Measurements from ENCODE around the gene OSCAR. TPM values are rescaled to one million over a fixed set of nuclear protein-coding genes. Genes with fewer than 3 reads are reported as not detected.

The OSCAR gene
- total and polyA plus RNA-seq, 2 of the 13 experiments (the other 11 are each of a cell fraction or from before 2014, with no cell fraction given): 1.9 TPM; not detected in 1

DNA sequence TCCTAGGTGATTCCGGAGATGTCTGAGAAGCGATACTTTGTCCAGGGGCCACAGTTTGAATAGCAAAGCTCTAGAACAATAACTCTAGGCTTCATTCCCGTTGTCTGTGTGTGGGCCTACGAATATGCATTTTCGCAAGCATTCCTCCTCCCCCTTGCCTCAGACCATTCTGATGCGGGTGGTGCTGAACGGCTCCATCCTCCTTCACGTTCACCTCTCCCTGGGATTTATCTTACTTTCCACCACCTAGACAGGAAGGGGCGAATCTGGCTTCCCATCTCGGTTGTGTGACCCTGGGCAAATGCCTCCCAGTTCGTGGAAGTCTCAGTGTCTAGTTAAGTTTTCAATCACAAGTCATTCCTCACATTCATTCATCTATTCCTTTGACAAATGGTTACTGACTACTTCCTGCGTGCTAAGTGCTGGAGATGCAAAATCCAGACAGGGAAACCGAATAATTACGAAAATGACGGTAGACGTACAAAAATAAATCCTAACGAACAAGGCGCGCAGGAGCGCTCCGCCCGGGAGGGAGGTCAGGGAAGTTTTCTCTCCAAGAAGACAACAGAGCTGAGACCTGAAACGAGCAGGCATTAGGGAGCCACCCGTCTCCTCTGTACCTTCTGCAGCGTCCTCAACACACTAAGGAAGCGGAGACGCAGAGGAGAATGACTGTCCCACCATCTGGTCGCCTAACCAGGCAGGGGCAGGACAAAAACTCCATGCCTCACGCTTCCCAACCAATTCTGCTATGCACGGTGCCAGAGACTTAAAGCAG is 35.7 kb upstream of the OSCAR start (continued):
- TF ChIP-seq, protein P1, sequence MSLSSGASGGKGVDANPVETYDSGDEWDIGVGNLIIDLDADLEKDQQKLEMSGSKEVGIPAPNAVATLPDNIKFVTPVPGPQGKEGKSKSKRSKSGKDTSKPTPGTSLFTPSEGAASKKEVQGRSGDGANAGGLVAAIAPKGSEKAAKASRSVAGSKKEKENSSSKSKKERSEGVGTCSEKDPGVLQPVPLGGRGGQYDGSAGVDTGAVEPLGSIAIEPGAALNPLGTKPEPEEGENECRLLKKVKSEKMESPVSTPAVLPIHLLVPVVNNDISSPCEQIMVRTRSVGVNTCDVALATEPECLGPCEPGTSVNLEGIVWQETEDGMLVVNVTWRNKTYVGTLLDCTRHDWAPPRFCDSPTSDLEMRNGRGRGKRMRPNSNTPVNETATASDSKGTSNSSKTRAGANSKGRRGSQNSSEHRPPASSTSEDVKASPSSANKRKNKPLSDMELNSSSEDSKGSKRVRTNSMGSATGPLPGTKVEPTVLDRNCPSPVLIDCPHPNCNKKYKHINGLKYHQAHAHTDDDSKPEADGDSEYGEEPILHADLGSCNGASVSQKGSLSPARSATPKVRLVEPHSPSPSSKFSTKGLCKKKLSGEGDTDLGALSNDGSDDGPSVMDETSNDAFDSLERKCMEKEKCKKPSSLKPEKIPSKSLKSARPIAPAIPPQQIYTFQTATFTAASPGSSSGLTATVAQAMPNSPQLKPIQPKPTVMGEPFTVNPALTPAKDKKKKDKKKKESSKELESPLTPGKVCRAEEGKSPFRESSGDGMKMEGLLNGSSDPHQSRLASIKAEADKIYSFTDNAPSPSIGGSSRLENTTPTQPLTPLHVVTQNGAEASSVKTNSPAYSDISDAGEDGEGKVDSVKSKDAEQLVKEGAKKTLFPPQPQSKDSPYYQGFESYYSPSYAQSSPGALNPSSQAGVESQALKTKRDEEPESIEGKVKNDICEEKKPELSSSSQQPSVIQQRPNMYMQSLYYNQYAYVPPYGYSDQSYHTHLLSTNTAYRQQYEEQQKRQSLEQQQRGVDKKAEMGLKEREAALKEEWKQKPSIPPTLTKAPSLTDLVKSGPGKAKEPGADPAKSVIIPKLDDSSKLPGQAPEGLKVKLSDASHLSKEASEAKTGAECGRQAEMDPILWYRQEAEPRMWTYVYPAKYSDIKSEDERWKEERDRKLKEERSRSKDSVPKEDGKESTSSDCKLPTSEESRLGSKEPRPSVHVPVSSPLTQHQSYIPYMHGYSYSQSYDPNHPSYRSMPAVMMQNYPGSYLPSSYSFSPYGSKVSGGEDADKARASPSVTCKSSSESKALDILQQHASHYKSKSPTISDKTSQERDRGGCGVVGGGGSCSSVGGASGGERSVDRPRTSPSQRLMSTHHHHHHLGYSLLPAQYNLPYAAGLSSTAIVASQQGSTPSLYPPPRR (CRISPR knock-in tag; IDR thresholded peaks at IDR 0.05; ENCODE audit: borderline replicate concordance): no peak
- TF ChIP-seq ZNF543 (CRISPR knock-in tag; IDR thresholded peaks at IDR 0.05) (no peak), RNF2 (conservative IDR thresholded peaks at IDR 0.05; ENCODE audit: low read depth) (no peak), ZBTB20 (CRISPR knock-in tag; IDR thresholded peaks at IDR 0.05; ENCODE audit: borderline replicate concordance, low read depth) (no peak), MZF1 (CRISPR knock-in tag; IDR thresholded peaks at IDR 0.05; ENCODE audit: borderline replicate concordance) (no peak), SMAD1 (CRISPR knock-in tag; IDR thresholded peaks at IDR 0.05; ENCODE audit: borderline replicate concordance, low read depth) (no peak), CHD2 (IDR thresholded peaks at IDR 0.05; ENCODE audit: low read depth, low read length) (no peak), ZNF737 (CRISPR knock-in tag; IDR thresholded peaks at IDR 0.05; ENCODE audit: borderline replicate concordance) (no peak), FOXJ3 (CRISPR knock-in tag; IDR thresholded peaks at IDR 0.05; ENCODE audit: borderline replicate concordance) (no peak), ZMAT3 (CRISPR knock-in tag; conservative IDR thresholded peaks at IDR 0.05) (no peak), SATB2 (CRISPR knock-in tag; IDR thresholded peaks at IDR 0.05) (no peak), SMC3 (IDR thresholded peaks at IDR 0.05; ENCODE audit: low read length) (no peak), ZFP82 (CRISPR knock-in tag; IDR thresholded peaks at IDR 0.05; ENCODE audit: borderline replicate concordance) (no peak), CENPX (CRISPR knock-in tag; IDR thresholded peaks at IDR 0.05) (no peak), ZFP41 (CRISPR knock-in tag; IDR thresholded peaks at IDR 0.05; ENCODE audit: borderline replicate concordance) (no peak)
- TF ChIP-seq, protein P2, sequence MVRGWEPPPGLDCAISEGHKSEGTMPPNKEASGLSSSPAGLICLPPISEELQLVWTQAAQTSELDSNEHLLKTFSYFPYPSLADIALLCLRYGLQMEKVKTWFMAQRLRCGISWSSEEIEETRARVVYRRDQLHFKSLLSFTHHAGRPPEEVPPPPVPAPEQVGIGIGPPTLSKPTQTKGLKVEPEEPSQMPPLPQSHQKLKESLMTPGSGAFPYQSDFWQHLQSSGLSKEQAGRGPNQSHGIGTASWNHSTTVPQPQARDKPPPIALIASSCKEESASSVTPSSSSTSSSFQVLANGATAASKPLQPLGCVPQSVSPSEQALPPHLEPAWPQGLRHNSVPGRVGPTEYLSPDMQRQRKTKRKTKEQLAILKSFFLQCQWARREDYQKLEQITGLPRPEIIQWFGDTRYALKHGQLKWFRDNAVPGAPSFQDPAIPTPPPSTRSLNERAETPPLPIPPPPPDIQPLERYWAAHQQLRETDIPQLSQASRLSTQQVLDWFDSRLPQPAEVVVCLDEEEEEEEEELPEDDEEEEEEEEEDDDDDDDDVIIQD (CRISPR knock-in tag; IDR thresholded peaks at IDR 0.05; ENCODE audit: low read depth): no peak
- TF ChIP-seq, protein P3, sequence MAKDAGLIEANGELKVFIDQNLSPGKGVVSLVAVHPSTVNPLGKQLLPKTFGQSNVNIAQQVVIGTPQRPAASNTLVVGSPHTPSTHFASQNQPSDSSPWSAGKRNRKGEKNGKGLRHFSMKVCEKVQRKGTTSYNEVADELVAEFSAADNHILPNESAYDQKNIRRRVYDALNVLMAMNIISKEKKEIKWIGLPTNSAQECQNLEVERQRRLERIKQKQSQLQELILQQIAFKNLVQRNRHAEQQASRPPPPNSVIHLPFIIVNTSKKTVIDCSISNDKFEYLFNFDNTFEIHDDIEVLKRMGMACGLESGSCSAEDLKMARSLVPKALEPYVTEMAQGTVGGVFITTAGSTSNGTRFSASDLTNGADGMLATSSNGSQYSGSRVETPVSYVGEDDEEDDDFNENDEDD (CRISPR knock-in tag; IDR thresholded peaks at IDR 0.05; ENCODE audit: borderline replicate concordance): no peak
- TF ChIP-seq, protein P4, sequence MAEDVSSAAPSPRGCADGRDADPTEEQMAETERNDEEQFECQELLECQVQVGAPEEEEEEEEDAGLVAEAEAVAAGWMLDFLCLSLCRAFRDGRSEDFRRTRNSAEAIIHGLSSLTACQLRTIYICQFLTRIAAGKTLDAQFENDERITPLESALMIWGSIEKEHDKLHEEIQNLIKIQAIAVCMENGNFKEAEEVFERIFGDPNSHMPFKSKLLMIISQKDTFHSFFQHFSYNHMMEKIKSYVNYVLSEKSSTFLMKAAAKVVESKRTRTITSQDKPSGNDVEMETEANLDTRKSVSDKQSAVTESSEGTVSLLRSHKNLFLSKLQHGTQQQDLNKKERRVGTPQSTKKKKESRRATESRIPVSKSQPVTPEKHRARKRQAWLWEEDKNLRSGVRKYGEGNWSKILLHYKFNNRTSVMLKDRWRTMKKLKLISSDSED (CRISPR knock-in tag; IDR thresholded peaks at IDR 0.05): no peak
